Endometrium (tissue), 2 donors: ENCODE results near the gene RPH3AL.

Source experiments
- FAIRE-seq: peaks from 2 replicates; lab custom pipeline; 2012; peaks lifted over from hg19 to GRCh38; lab: Jason Lieb, UNC
- donor health status: control.
- donor health status: control.

The RPH3AL gene

DNA sequence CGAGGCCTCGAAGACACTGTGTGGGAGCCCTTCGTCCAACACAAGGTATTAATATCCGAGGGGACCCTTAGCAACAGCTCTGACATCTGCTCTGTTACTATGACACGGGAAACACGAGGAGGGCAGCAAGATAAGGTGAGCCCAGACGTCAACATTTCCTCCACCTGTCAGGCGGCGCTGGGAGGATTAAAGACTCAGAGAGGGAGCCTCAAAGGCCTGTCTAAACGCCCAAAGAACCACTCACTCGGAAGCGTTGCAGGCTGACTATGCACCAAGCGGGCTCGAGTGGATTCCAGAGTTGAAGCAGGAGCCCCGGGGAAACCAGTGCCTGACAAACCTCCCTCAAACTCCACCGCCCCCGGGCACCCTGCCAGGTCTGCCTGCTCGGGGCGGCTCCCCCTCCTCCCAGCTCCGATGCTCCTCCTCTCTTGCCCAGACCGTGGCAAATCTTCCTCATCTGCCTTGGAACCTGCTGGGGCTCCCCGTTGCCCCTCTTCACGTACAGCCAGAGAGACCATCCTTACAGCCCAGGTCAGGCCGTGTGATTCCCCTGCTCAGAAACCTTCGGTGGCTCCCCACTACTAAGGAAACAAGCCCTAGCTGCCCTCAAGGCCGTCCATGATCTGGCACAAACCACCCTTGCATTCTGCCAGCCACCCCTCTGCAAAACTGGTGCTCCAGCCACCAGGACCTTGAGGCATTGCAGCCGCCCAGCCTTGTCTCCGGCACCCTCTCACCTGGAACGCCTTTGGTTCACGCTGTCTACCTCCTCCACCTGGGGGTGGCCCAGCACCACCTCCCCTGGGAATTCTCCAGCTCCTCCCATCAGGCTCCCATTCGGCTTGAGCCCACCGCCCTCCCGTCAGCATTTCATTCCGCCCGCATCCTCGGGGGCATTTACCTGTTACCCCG is 16.2 kb downstream of the RPH3AL start:
- no peak for FAIRE-seq

GRCh38 chr17:335691-336090 is 16.9 kb downstream of the RPH3AL start:
- no peak for FAIRE-seq

GRCh38 chr17:334974-335481 is 17.6 kb downstream of the RPH3AL start:
- no peak for FAIRE-seq

- FAIRE-seq, result no peak
Measured at GRCh38 chr17:333626-334396, 18.8 kb downstream of the RPH3AL start.

GRCh38 chr17:332558-333322 is 19.9 kb downstream of the RPH3AL start:
- no peak for FAIRE-seq

- FAIRE-seq, result no peak
Measured at GRCh38 chr17:332023-332422, 20.6 kb downstream of the RPH3AL start.

- FAIRE-seq, result no peak
Measured at GRCh38 chr17:330993-331701, 21.5 kb downstream of the RPH3AL start.

DNA sequence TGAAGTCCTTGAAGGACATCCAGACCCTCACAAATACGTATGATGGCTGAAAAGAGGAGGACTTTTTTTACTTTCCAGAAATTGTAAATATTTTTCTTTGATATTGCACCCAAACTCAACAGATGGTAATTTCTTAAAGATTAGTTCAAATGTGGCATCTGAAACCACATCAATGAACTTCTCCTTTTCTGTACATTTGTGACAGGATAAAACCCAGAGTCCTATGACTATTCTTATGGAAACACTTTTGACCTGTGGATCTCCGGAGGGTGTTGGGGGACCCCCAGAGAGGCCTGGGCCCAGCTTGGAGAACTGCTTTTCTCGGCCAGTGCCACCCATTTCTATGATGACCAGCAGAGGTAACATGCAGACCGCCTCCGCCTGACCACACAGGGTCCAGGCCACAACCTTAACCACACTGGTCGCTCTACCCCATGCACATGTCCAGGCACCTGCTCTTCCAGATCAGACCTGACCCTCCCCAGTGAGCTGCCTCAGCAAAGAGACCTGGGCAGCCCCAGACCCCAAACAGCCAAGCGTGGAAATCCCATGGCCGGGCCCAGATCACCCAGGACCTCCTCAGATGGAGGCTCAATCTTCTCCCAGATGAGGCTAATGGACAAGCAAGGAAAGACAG is 22.7 kb downstream of the RPH3AL start:
- no peak for FAIRE-seq

DNA sequence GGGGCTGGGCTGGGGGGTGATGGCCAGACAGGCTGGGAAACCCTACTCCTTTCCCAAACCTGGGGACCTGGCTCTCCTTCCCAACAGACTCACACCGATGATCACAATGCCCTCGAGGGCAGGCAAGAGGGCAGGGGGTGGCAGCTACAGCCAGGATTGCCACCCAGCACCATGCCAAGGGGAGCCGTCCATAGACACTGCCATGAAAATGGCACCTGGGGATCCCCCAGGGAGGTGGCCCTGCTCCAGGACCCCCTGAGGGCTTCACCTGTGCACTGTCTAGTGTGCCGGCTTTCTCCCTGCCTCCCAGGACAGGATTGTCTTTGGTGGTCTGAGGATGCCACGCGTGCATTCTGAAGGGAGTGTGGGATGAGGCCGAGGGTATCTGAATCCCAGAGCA is 24.6 kb downstream of the RPH3AL start:
- FAIRE-seq, result no peak

DNA sequence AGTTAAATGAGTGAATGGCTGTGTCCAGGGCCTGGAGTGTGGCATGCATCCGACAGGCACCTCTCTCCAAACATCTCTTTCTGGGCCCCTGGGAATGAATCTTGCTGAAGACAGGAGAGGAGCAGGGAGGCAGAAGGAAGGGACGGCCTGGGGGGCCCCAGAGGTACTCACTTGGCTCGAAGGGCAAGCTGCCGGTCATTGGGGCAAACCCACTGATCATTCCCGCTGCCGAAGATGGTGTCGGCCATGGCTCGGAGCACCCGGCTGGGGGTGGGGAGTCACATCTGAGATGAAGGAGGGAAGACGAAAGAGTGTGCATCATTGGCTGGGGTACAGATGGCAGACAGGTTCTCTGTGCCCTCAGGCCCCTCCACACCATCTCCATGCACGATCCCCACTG is 25.3 kb downstream of the RPH3AL start:
- no peak for FAIRE-seq

DNA sequence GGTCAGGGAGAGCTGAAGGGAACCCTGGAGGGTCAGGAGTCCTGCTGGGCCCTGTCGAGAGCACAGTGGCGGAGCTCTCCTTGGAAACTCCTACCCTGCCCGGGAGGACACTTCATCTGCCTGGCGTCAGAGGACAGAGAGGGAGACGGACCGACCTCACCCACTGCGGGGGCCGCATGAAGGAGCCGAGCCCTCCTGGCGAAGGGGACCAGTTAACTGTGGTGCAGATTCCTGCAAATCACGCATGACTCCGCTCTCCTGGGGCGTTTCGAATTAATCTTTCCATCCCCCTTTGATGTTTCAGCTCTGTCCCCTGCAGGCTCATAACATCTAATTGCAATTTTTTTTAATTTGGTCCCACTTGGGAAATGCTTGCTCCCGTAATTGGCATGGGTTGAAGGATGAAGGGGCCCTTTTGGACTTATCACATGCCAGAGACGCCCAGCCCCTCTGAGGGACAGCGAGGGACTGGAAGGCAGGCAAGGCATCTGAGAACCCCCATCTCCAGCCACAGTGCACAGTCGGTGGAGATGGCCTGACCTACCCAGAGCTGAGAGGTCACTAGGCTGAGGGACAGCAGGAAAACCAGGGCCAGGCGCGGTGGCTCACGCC is 26.5 kb downstream of the RPH3AL start:
- FAIRE-seq, result no peak

- no peak for FAIRE-seq
Measured at GRCh38 chr17:325270-326009, 27.2 kb downstream of the RPH3AL start.

GRCh38 chr17:323721-324571 is 28.7 kb downstream of the RPH3AL start:
- no peak for FAIRE-seq

- FAIRE-seq, result no peak
Measured at GRCh38 chr17:323181-323580, 29.4 kb downstream of the RPH3AL start.

DNA sequence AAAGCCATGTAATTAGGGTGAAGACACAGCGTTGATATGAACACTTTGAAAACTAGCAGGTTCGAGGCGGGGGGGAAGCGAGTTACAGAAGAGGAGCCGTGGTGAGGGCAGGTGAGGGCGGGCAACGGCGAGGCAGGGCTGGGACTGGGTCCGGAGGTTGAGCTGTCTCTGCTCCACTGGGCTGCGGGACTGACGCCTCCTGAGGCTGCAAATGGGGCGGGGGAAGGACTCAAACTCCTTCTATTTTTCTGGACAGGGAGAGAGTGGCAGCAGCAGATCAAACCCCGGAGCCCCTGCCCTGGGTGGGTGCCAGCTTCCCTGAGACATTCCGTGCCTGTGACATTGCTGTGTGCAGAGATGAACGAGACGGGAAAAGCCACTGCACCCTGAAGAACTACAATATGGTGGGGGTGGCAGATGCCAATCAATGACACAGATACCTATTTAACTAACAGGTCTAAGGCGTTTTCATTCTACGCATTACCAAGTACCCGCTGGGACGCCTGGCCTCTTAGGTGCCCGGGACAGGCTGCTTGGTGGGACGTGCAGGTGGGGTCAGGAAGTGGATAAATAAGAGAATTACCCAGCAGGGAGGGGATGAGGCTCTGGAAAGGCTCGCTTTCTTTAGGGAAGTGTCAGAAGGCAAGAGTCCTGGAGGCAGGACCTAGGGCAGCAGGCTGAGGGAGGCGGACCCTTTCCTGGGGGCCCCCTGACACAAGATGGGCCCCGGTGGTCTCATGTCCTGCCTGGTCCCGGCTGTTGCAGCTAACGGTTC is 30.4 kb downstream of the RPH3AL start:
- no peak for FAIRE-seq

DNA sequence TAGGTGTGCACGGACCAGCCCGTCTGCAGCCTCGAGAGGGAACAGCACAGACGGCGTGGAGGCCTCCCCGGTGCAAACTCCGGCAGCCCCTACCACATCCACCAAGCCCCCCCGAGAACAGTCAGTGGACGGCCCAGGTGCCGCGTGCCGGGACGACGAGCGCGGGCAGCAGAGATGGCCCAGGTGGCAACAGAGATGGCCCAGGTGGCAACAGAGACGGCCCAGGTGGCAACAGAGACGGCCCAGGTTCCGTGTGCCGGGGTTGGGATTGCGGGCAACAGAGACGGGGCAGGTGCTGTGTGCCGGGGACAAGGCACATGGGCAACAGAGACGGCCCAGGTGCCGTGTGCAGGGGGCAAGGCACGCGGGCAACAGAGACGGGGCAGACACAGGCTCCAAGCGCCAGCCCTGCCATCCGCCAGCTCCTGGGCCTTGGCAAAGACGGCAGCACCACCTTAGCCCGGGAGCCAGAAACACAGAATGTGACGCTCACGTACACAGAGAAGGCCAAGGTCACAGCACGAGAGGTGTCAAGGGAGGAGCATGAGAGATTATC is 31.1 kb downstream of the RPH3AL start:
- FAIRE-seq, result no peak

- no peak for FAIRE-seq
Measured at GRCh38 chr17:320809-321385, 31.7 kb downstream of the RPH3AL start.

- FAIRE-seq, result no peak
Measured at GRCh38 chr17:320139-320538, 32.5 kb downstream of the RPH3AL start.
